ENCODE data around the gene PLPP4. TPM values are rescaled to one million over a fixed set of nuclear protein-coding genes. Genes with fewer than 3 reads are reported as not detected.

The PLPP4 gene
- total RNA-seq, 1 experiment from 2014 or later = 10.7 TPM

GRCh38 chr10:120516426-120516825 is 59.4 kb downstream of the PLPP4 start:
- no peak for DNase-seq
- H3K36me3 ChIP-seq (ENCODE audit: low read depth, low read length) = no peaks in the 10 kb centered on the region
- no peaks in the 10 kb centered on the region for H3K9me3 ChIP-seq (ENCODE audit: low read length)
- BruUV-seq (replicated peaks) = no TSS peak
- no peaks in the 10 kb centered on the region for H3K27me3 ChIP-seq (ENCODE audit: low read length)
- no peaks in the 10 kb centered on the region for H3F3A ChIP-seq (ENCODE audit: low read length, unreplicated experiment)
- H3K4me2 ChIP-seq (ENCODE audit: low read length) = no peak overlapping the region
- no peaks in the 10 kb centered on the region for H3K79me2 ChIP-seq (ENCODE audit: low read length)
- peaks cover 19% of the 10 kb centered on the region for H3K4me1 ChIP-seq (ENCODE audit: insufficient read depth, low read length)
- no peak for ATAC-seq
- H3K27ac ChIP-seq (ENCODE audit: low read length) = no peak overlapping the region
- POLR2A ChIA-PET (ENCODE audit: unreplicated experiment) = no interaction called here
- no peak overlapping the region for H3K4me3 ChIP-seq (ENCODE audit: low read length)
- no peaks in the 10 kb centered on the region for H3K9me2 ChIP-seq (replicated peaks; ENCODE audit: low read length)
- intact Hi-C loops (cut with micrococcal nuclease) = no loop called here
- no peak overlapping the region for H2AFZ ChIP-seq (ENCODE audit: low read length)
- TF ChIP-seq CTCF (conservative IDR thresholded peaks at IDR 0.05; ENCODE audit: low read depth, low read length) = no peak
- no peak for TF ChIP-seq EZH2 (IDR thresholded peaks at IDR 0.05; ENCODE audit: low read length, unreplicated experiment)
- no peak for TF ChIP-seq EZH2phosphoT487 (IDR thresholded peaks at IDR 0.05; ENCODE audit: borderline replicate concordance, low read length)
- no peaks in the 10 kb centered on the region for H4K20me1 ChIP-seq (ENCODE audit: low read length)
- CTCF ChIA-PET = no interaction called here
- no peak overlapping the region for H3K9ac ChIP-seq (ENCODE audit: low read length)

GRCh38 chr10:120517196-120517595 is 60.2 kb downstream of the PLPP4 start:
- no peaks in the 10 kb centered on the region for H3K79me2 ChIP-seq (ENCODE audit: low read length)
- no peak for DNase-seq
- no peaks in the 10 kb centered on the region for H3K9me2 ChIP-seq (replicated peaks; ENCODE audit: low read length)
- no peaks in the 10 kb centered on the region for H3K36me3 ChIP-seq (ENCODE audit: low read depth, low read length)
- H3K27me3 ChIP-seq (ENCODE audit: low read length) = no peaks in the 10 kb centered on the region
- BruUV-seq (replicated peaks) = no TSS peak
- H3K9me3 ChIP-seq (ENCODE audit: low read length) = no peaks in the 10 kb centered on the region
- TF ChIP-seq EZH2phosphoT487 (IDR thresholded peaks at IDR 0.05; ENCODE audit: borderline replicate concordance, low read length) = no peak
- H3K27ac ChIP-seq (ENCODE audit: low read length) = 0 out of 2 replicates have a peak overlapping the region, but pooled peaks have one; percentile 18
- H3K4me3 ChIP-seq (ENCODE audit: low read length) = no peak overlapping the region
- H2AFZ ChIP-seq (ENCODE audit: low read length) = no peak overlapping the region
- H4K20me1 ChIP-seq (ENCODE audit: low read length) = no peaks in the 10 kb centered on the region
- no peak for ATAC-seq
- H3K4me2 ChIP-seq (ENCODE audit: low read length) = no peak overlapping the region
- CTCF ChIA-PET = no interaction called here
- no peak overlapping the region for H3K9ac ChIP-seq (ENCODE audit: low read length)
- peaks cover 12% of the 10 kb centered on the region for H3K4me1 ChIP-seq (ENCODE audit: insufficient read depth, low read length)
- no peaks in the 10 kb centered on the region for H3F3A ChIP-seq (ENCODE audit: low read length, unreplicated experiment)
- POLR2A ChIA-PET (ENCODE audit: unreplicated experiment) = no interaction called here
- intact Hi-C loops (cut with micrococcal nuclease) = no loop called here

DNA sequence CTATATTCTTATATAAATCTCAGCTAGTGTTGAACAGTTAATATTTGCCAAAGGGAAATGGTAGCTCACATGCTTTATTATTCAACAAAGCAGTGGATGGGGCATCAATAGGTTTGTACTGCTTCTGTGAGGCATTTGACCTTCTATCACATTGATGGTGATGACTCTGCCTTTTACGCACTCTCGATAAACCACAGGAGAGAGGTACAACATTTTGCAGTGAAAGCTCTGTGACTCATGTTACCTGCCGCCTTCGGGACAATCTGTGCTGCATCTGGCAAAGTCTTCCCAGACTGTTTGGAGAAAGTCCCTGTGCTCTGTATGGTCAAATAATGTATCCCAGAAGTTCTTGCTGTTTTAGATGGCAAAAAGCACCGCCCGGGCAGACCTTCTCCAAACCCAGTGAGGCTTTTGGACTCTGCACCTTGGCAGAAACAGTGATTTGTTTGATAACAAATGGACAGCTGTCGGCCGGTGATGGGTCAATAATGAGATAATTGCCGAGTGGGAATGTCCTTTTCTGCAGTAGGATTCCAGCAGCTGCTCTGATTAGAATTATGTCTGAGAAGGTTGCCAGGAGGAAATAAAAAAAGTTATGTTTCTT is 61.0 kb downstream of the PLPP4 start:
- POLR2A ChIA-PET (ENCODE audit: unreplicated experiment) = no interaction called here
- Histone ChIP-seq H3K4me2 (ENCODE audit: low read length) (0 out of 2 replicates have a peak overlapping the region, but pooled peaks have one; percentile 14), H2AFZ (ENCODE audit: low read length) (no peak overlapping the region), H4K20me1 (ENCODE audit: low read length) (no peaks in the 10 kb centered on the region), H3F3A (ENCODE audit: low read length, unreplicated experiment) (no peaks in the 10 kb centered on the region), H3K9me3 (ENCODE audit: low read length) (no peaks in the 10 kb centered on the region), H3K4me1 (ENCODE audit: insufficient read depth, low read length) (peaks cover 10% of the 10 kb centered on the region), H3K9ac (ENCODE audit: low read length) (no peak overlapping the region), H3K27me3 (ENCODE audit: low read length) (no peaks in the 10 kb centered on the region), H3K4me3 (ENCODE audit: low read length) (no peak overlapping the region), H3K79me2 (ENCODE audit: low read length) (no peaks in the 10 kb centered on the region), H3K27ac (ENCODE audit: low read length) (peak overlapping the region; percentile 47), H3K36me3 (ENCODE audit: low read depth, low read length) (no peaks in the 10 kb centered on the region), H3K9me2 (replicated peaks; ENCODE audit: low read length) (no peaks in the 10 kb centered on the region)
- CTCF ChIA-PET = no interaction called here
- ATAC-seq = peak; percentile 43
- DNase-seq = peak; percentile 63
- intact Hi-C loops (cut with micrococcal nuclease) = no loop called here
- no TSS peak for BruUV-seq (replicated peaks)
- TF ChIP-seq EZH2 (IDR thresholded peaks at IDR 0.05; ENCODE audit: low read length, unreplicated experiment) (no peak), CTCF (conservative IDR thresholded peaks at IDR 0.05; ENCODE audit: low read depth, low read length) (no peak), EZH2phosphoT487 (IDR thresholded peaks at IDR 0.05; ENCODE audit: borderline replicate concordance, low read length) (no peak)

Data from PC-3 (cell line).